Thoracic aorta (tissue), 2 donors: ENCODE results near the gene DBF4B. TPM values are rescaled to one million over a fixed set of nuclear protein-coding genes. Genes with fewer than 3 reads are reported as not detected.

Source experiments
- ATAC-seq: fragments of 150-250 bp; one replicate; pipeline ENCODE4 v1.8.0; 2017; ENCODE audit warnings: low read depth; ENCODE audit not compliant: insufficient number of reproducible peaks, low FRiP score
- DNase-seq: peaks from one replicate; pipeline ENCODE4 v3.0.0-alpha.2; 2020; ENCODE audit warnings: low spot score
- H3K27ac ChIP-seq, 2 donors: fragments of 200-600 bp; sonication (generic); 1 replicate in 1 of 2; 2 replicates in 1 of 2; pipeline ENCODE4 v1.5.1; 2016; ENCODE audit warnings: mild to moderate bottlenecking in 2 of 2, moderate library complexity in 2 of 2
- H3K27me3 ChIP-seq: fragments of 200-600 bp; sonication (generic); replicated peaks from 2 replicates; pipeline ENCODE4 v1.6.0; 2016; ENCODE audit warnings: mild to moderate bottlenecking; ENCODE audit not compliant: insufficient read depth
- H3K36me3 ChIP-seq: fragments of 200-600 bp; sonication (generic); one replicate; pipeline ENCODE4 v1.5.1; 2016
- H3K4me1 ChIP-seq, 2 donors: fragments of 200-600 bp; sonication (generic); 1 replicate in 1 of 2; 2 replicates in 1 of 2; pipeline versions ENCODE4 v1.5.1 to v1.6.0; 2016; ENCODE audit warnings: low read depth in 2 of 2, mild to moderate bottlenecking in 1 of 2; ENCODE audit not compliant: control insufficient read depth in 1 of 2
- H3K4me3 ChIP-seq: fragments of 200-600 bp; sonication (generic); 2 replicates; pipeline ENCODE4 v1.5.1; 2016; ENCODE audit warnings: mild to moderate bottlenecking
- H3K9me3 ChIP-seq: fragments of 200-600 bp; sonication (generic); 2 replicates; pipeline ENCODE4 v1.5.1; 2016
- total RNA-seq, 2 donors: library from RNA; depleted of rRNA; stranded (reverse); fragments of >200 nt; gene quantifications; one replicate each; pipeline versions ENCODE4 v1.1.0 to v1.2.3, GENCODE V29; 2016
- TF ChIP-seq, protein P1 (sequence below): fragments of 200-600 bp; sonication (generic); IDR thresholded peaks from one replicate; pipeline ENCODE4 v1.5.1; 2019; ENCODE audit warnings: antibody characterized with exemption

DBF4B gene
- total RNA-seq, 2 donors from 2014 or later = 5.7 to 7.8 TPM

DNA sequence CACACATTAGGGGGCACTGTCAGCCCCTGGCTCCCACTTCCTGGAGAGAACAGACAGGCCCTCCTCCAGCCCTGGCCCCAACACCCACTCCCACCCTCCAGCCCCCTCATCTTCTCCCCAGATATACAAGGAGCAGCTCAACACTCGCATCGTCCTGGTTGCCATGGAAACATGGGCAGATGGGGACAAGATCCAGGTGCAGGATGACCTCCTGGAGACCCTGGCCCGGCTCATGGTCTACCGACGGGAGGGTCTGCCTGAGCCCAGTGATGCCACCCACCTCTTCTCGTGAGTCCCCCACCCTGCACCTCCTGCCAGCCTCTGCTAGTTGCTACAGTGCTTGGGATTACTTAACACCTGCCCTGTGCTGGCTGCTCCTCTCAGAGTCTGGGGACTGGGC, 64.7 kb downstream of the DBF4B start:
- Histone ChIP-seq H3K27me3 (no peaks in the 10 kb centered on the region), H3K36me3 (no peaks in the 10 kb centered on the region), H3K9me3 (no peaks in the 10 kb centered on the region), H3K4me3 (no peak overlapping the region), H3K4me1 (peaks cover 3 to 14% of the 10 kb centered on the region in 2 donors), H3K27ac (no peak overlapping the region)
- TF ChIP-seq, protein P1, sequence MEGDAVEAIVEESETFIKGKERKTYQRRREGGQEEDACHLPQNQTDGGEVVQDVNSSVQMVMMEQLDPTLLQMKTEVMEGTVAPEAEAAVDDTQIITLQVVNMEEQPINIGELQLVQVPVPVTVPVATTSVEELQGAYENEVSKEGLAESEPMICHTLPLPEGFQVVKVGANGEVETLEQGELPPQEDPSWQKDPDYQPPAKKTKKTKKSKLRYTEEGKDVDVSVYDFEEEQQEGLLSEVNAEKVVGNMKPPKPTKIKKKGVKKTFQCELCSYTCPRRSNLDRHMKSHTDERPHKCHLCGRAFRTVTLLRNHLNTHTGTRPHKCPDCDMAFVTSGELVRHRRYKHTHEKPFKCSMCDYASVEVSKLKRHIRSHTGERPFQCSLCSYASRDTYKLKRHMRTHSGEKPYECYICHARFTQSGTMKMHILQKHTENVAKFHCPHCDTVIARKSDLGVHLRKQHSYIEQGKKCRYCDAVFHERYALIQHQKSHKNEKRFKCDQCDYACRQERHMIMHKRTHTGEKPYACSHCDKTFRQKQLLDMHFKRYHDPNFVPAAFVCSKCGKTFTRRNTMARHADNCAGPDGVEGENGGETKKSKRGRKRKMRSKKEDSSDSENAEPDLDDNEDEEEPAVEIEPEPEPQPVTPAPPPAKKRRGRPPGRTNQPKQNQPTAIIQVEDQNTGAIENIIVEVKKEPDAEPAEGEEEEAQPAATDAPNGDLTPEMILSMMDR = no peak
- DNase-seq (no peak), ATAC-seq (no peak)

DNA sequence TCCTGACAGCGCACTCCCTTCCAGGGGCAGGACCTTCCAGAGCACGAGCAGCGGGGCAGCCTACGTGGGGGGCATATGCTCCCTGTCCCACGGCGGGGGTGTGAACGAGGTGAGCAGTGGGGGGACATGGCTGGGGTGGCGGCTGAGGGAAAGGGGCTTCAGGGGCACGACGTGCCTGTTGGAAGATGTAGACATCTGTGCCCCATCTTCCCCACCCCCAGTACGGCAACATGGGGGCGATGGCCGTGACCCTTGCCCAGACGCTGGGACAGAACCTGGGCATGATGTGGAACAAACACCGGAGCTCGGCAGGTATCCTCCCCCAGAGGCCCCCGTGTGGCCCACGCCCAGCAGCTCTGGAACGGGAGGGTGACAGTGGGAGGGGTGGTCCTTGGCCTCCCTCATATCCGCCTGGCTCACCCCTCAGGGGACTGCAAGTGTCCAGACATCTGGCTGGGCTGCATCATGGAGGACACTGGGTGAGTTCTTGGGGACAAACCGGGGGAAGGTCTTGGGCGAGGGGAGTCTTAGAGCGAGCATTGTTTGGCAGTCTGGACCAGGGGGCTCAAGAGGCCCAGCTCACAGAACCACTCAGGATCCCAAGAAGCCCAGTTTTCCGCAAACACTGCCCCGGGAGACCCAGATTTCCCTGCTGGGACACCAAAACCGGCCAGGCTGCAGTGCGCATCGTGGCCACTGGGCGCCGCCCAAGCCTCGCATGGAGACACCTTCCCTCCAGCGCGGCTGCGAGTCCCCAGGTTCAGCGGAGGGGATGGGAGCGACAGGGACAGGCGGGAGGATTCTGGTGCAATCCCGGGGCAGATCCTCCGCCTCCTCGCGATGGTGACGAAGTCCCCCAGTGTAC, 66.0 kb downstream of the DBF4B start:
- Histone ChIP-seq H3K27ac (no peak overlapping the region), H3K36me3 (no peaks in the 10 kb centered on the region), H3K4me1 (peaks cover 3 to 21% of the 10 kb centered on the region in 2 donors), H3K27me3 (no peaks in the 10 kb centered on the region), H3K9me3 (no peaks in the 10 kb centered on the region), H3K4me3 (peak overlapping the region; percentile 75)
- TF ChIP-seq, protein P1 = peak; percentile 99
- DNase-seq = peak; percentile 58
- no peak for ATAC-seq

DNA sequence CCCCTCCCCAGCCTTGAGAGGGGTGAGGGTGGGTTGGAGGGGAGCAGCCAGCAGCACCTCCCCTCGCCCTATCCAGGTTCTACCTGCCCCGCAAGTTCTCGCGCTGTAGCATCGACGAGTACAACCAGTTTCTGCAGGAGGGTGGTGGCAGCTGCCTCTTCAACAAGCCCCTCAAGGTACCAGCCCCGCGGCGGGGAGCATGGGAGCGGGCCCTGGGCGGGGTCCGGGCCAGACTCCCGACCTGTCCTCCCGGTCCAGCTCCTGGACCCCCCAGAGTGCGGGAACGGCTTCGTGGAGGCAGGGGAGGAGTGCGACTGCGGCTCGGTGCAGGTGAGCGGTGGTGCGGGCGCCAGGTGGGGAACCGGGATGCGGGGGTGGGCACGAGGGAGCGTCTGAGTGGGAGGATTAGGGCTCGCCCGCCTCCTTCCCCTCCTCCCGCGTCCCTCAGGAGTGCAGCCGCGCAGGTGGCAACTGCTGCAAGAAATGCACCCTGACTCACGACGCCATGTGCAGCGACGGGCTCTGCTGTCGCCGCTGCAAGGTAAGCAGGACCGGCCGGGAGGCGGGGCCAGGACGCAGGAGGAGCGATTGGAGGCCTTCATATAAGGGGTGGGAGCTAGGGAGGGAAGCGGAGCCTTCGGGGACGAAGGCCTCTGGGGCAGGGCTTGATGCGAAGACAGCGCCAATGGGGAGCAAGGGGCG, 66.8 kb downstream of the DBF4B start:
- Histone ChIP-seq H3K27me3 (no peaks in the 10 kb centered on the region), H3K36me3 (no peaks in the 10 kb centered on the region), H3K4me1 (peaks cover 3 to 24% of the 10 kb centered on the region in 2 donors), H3K9me3 (no peaks in the 10 kb centered on the region), H3K27ac (no peak overlapping the region), H3K4me3 (peak overlapping the region; percentile 75)
- DNase-seq (peak; percentile 89), ATAC-seq (peak; percentile 87)
- TF ChIP-seq, protein P1 = peak; percentile 15

GRCh38 chr17:44775838-44776621, 67.6 kb downstream of the DBF4B start:
- H3K4me3 ChIP-seq = peak overlapping the region; percentile 75
- TF ChIP-seq, protein P1 = no peak
- no peaks in the 10 kb centered on the region for H3K27me3 ChIP-seq
- H3K36me3 ChIP-seq = no peaks in the 10 kb centered on the region
- peak overlapping the region; percentile 34 to 40 for H3K27ac ChIP-seq
- peaks cover 3 to 24% of the 10 kb centered on the region in 2 donors for H3K4me1 ChIP-seq
- DNase-seq = no peak
- H3K9me3 ChIP-seq = no peaks in the 10 kb centered on the region
- peak; percentile 10 for ATAC-seq
